CD4-positive, CD25-positive, alpha-beta regulatory T cell (primary cell): Measurements from ENCODE around the gene ZBTB42. TPM values are rescaled to one million over a fixed set of nuclear protein-coding genes. Genes with fewer than 3 reads are reported as not detected.

Source experiments
- ATAC-seq, 2 donors: fragments of 150-1000 bp; cut with Tn5 transposase; one replicate each; pipeline ENCODE4 v1.10.0; 2021; ENCODE audit warnings: low read depth in 2 of 2, moderate number of reproducible peaks in 2 of 2, moderate library complexity in 1 of 2
- DNase-seq, 3 donors: peaks; one replicate each; pipeline versions ENCODE4 v3.0.0 to v3.0.0-alpha.2; 2012 to 2022; ENCODE audit warnings: mixed read lengths in 1 of 3
- H3K27ac ChIP-seq: one replicate; pipeline ENCODE4 v1.7.0; 2013; ENCODE audit warnings: mild to moderate bottlenecking, low read length; ENCODE audit not compliant: insufficient read depth, poor library complexity, severe bottlenecking
- H3K27me3 ChIP-seq: one replicate; pipeline ENCODE4 v1.7.0; 2013; ENCODE audit warnings: low read length; ENCODE audit not compliant: control insufficient read depth, insufficient read depth
- H3K36me3 ChIP-seq: one replicate; pipeline ENCODE4 v1.7.0; 2013; ENCODE audit warnings: mild to moderate bottlenecking, low read length, moderate library complexity; ENCODE audit not compliant: control insufficient read depth, insufficient read depth
- H3K4me1 ChIP-seq: 2 replicates; pipeline ENCODE4 v1.7.0; 2013; ENCODE audit warnings: mild to moderate bottlenecking, low read length; ENCODE audit not compliant: insufficient read depth, control insufficient read depth, poor library complexity, severe bottlenecking
- H3K4me3 ChIP-seq: one replicate; pipeline ENCODE4 v1.7.0; 2013; ENCODE audit warnings: low read depth, mild to moderate bottlenecking, low read length, moderate library complexity
- H3K9me3 ChIP-seq, 2 experiments: 1 replicate in 1 of 2; 2 replicates in 1 of 2; pipeline ENCODE4 v1.7.0; 2013; ENCODE audit warnings: low read length in 2 of 2, mild to moderate bottlenecking in 1 of 2, moderate library complexity in 1 of 2; ENCODE audit not compliant: control insufficient read depth in 2 of 2
- H3K27ac Mint-ChIP-seq, 3 donors: one replicate each; pipeline ENCODE4 v1.8.0; 2020 to 2022; ENCODE audit warnings: mild to moderate bottlenecking in 3 of 3, mixed read lengths in 3 of 3, moderate library complexity in 2 of 3
- H3K27me3 Mint-ChIP-seq: one replicate; pipeline ENCODE4 v1.8.0; 2022; ENCODE audit warnings: mild to moderate bottlenecking, mixed read lengths
- H3K36me3 Mint-ChIP-seq: one replicate; pipeline ENCODE4 v1.8.0; 2020; ENCODE audit warnings: mixed read lengths
- H3K4me1 Mint-ChIP-seq, 4 donors: one replicate each; pipeline ENCODE4 v1.8.0; 2020 to 2022; ENCODE audit warnings: mixed read lengths in 4 of 4, mild to moderate bottlenecking in 1 of 4
- H3K4me3 Mint-ChIP-seq, 4 donors: one replicate each; pipeline ENCODE4 v1.8.0; 2020 to 2022; ENCODE audit warnings: mild to moderate bottlenecking in 4 of 4, mixed read lengths in 4 of 4, moderate library complexity in 3 of 4
- H3K9me3 Mint-ChIP-seq, 7 donors: one replicate each; pipeline ENCODE4 v1.8.0; 2020 to 2022; ENCODE audit warnings: mixed read lengths in 7 of 7, mild to moderate bottlenecking in 3 of 7, moderate library complexity in 2 of 7
- polyA plus RNA-seq, 4 donors: library from polyadenylated mRNA; unstranded; fragments of 300-500 nt; fragmentation: Illumina TruSeq; gene quantifications; one replicate each; pipeline ENCODE4 v1.2.3, GENCODE V29; 2021
- total RNA-seq: library from RNA; stranded (reverse); gene quantifications from one replicate; pipeline ENCODE4 v1.2.3, GENCODE V29; 2022

ZBTB42 gene
- total and polyA plus RNA-seq, 5 donors from 2014 or later: 1.3 to 3.6 (median 2.0) TPM

GRCh38 chr14:104792101-104792884, 8.6 kb upstream of the ZBTB42 start:
- no peaks in the 10 kb centered on the region for H3K9me3 Mint-ChIP-seq
- H3K27me3 Mint-ChIP-seq: no peaks in the 10 kb centered on the region
- no peak overlapping the region for H3K4me3 ChIP-seq
- peaks cover 49% of the 10 kb centered on the region for H3K4me1 ChIP-seq
- H3K27ac Mint-ChIP-seq: peak overlapping the region in 2 of 3 donors; percentile 11 to 62
- no peaks in the 10 kb centered on the region for H3K9me3 ChIP-seq
- H3K27ac ChIP-seq: no peak overlapping the region
- DNase-seq: no peak
- ATAC-seq: no peak
- H3K27me3 ChIP-seq: no peaks in the 10 kb centered on the region
- H3K4me3 Mint-ChIP-seq: peak overlapping the region in 2 of 4 donors; percentile 52 to 95
- peaks cover 0 to 57% (median 14%) of the 10 kb centered on the region in 4 donors for H3K4me1 Mint-ChIP-seq
- no peaks in the 10 kb centered on the region for H3K36me3 ChIP-seq
- no peaks in the 10 kb centered on the region for H3K36me3 Mint-ChIP-seq

- ATAC-seq: no peak
- Mint-ChIP-seq H3K4me3 (peak overlapping the region; percentile 89 to 95 (median 91)), H3K36me3 (no peaks in the 10 kb centered on the region), H3K9me3 (no peaks in the 10 kb centered on the region), H3K27ac (peak overlapping the region; percentile 11 to 89 (median 81)), H3K27me3 (no peaks in the 10 kb centered on the region), H3K4me1 (peaks cover 0 to 53% (median 14%) of the 10 kb centered on the region in 4 donors)
- no peak for DNase-seq
- Histone ChIP-seq H3K4me1 (peaks cover 40% of the 10 kb centered on the region), H3K4me3 (no peak overlapping the region), H3K27ac (no peak overlapping the region), H3K9me3 (no peaks in the 10 kb centered on the region), H3K27me3 (no peaks in the 10 kb centered on the region), H3K36me3 (no peaks in the 10 kb centered on the region)
Measured at GRCh38 chr14:104792945-104793702, 7.8 kb upstream of the ZBTB42 start.

- peak overlapping the region in 2 of 3 donors; percentile 81 to 89 for H3K27ac Mint-ChIP-seq
- no peaks in the 10 kb centered on the region for H3K9me3 ChIP-seq
- H3K36me3 ChIP-seq: no peaks in the 10 kb centered on the region
- peaks cover 39% of the 10 kb centered on the region for H3K4me1 ChIP-seq
- H3K4me1 Mint-ChIP-seq: peaks cover 0 to 51% (median 15%) of the 10 kb centered on the region in 4 donors
- no peaks in the 10 kb centered on the region for H3K36me3 Mint-ChIP-seq
- no peaks in the 10 kb centered on the region for H3K27me3 ChIP-seq
- H3K9me3 Mint-ChIP-seq: no peaks in the 10 kb centered on the region
- peak overlapping the region; percentile 89 to 95 (median 91) for H3K4me3 Mint-ChIP-seq
- H3K27me3 Mint-ChIP-seq: no peaks in the 10 kb centered on the region
- DNase-seq (no peak), ATAC-seq (no peak)
- H3K27ac ChIP-seq: peak overlapping the region; percentile 36
- peak overlapping the region; percentile 28 for H3K4me3 ChIP-seq
Measured at GRCh38 chr14:104793703-104793959, 7.3 kb upstream of the ZBTB42 start.

GRCh38 chr14:104794099-104794498, 6.8 kb upstream of the ZBTB42 start:
- ATAC-seq (no peak), DNase-seq (peak in 2 of 3 donors; percentile 24 to 47)
- Histone ChIP-seq H3K27me3 (no peaks in the 10 kb centered on the region), H3K27ac (peak overlapping the region; percentile 36), H3K36me3 (no peaks in the 10 kb centered on the region), H3K4me1 (peaks cover 35% of the 10 kb centered on the region), H3K4me3 (peak overlapping the region; percentile 51), H3K9me3 (no peaks in the 10 kb centered on the region)
- no peaks in the 10 kb centered on the region for H3K27me3 Mint-ChIP-seq
- H3K27ac Mint-ChIP-seq: peak overlapping the region; percentile 81 to 89 (median 83)
- peak overlapping the region; percentile 89 to 95 (median 91) for H3K4me3 Mint-ChIP-seq
- H3K9me3 Mint-ChIP-seq: no peaks in the 10 kb centered on the region
- H3K36me3 Mint-ChIP-seq: no peaks in the 10 kb centered on the region
- peaks cover 0 to 54% (median 16%) of the 10 kb centered on the region in 4 donors for H3K4me1 Mint-ChIP-seq

- H3K36me3 Mint-ChIP-seq: no peaks in the 10 kb centered on the region
- H3K4me1 Mint-ChIP-seq: peaks cover 0 to 54% (median 19%) of the 10 kb centered on the region in 4 donors
- ATAC-seq (no peak), DNase-seq (peak in 1 of 3 donors; percentile 45)
- Histone ChIP-seq H3K4me3 (peak overlapping the region; percentile 51), H3K27me3 (no peaks in the 10 kb centered on the region), H3K27ac (peak overlapping the region; percentile 41), H3K4me1 (peaks cover 33% of the 10 kb centered on the region), H3K36me3 (no peaks in the 10 kb centered on the region), H3K9me3 (no peaks in the 10 kb centered on the region)
- H3K9me3 Mint-ChIP-seq: no peaks in the 10 kb centered on the region
- H3K27me3 Mint-ChIP-seq: no peaks in the 10 kb centered on the region
- H3K4me3 Mint-ChIP-seq: peak overlapping the region; percentile 89 to 95 (median 91)
- peak overlapping the region; percentile 81 to 89 (median 83) for H3K27ac Mint-ChIP-seq
Measured at GRCh38 chr14:104794631-104794992, 6.3 kb upstream of the ZBTB42 start.

- Mint-ChIP-seq H3K27me3 (no peaks in the 10 kb centered on the region), H3K4me1 (peaks cover 0 to 56% (median 21%) of the 10 kb centered on the region in 4 donors), H3K27ac (peak within 1 kb of the TSS; percentile 81 to 92 (median 89)), H3K9me3 (no peaks in the 10 kb centered on the region), H3K36me3 (no peaks in the 10 kb centered on the region), H3K4me3 (peak within 1 kb of the TSS; percentile 89 to 95 (median 91))
- ATAC-seq (peak; percentile 14 to 19), DNase-seq (peak in 2 of 3 donors; percentile 22 to 28)
- Histone ChIP-seq H3K27me3 (no peaks in the 10 kb centered on the region), H3K36me3 (no peaks in the 10 kb centered on the region), H3K4me3 (peak within 1 kb of the TSS; percentile 51), H3K27ac (peak within 1 kb of the TSS; percentile 81), H3K4me1 (peaks cover 36% of the 10 kb centered on the region), H3K9me3 (no peaks in the 10 kb centered on the region)
Measured at GRCh38 chr14:104794993-104795780, 5.7 kb upstream of the ZBTB42 start, which contains the start of gene AKT1. AKT1 (minus strand) TSS chr14:104795748; CDS start chr14:104792643, 3,105 bp downstream.
